ENCODE results near the gene TNNC2. TPM values are rescaled to one million over a fixed set of nuclear protein-coding genes. Genes with fewer than 3 reads are reported as not detected.
A peak's percentile ranks its signal among the peaks of the same experiment; 100 is the strongest.

Gene TNNC2
- total RNA-seq, 2 experiments from 2014 or later, result not detected

DNA sequence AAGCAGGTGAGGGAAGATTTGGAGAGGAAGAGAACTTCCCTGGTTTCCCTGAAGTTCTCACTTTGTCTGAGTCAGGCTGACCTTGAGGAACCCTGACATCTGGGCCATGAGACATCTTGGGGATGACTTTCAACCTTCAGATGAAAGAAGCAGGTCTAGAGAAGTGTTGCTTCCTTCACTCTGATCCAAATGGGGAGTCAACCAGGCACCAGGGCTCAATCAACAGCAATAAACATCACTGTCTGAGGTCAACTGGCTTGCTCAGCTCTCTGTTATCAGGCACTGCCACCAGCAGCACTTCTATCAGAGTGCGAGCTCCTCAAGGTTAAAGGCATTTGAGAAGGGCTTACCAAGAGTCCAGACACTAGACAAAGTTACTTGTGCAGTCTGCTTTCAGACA is 23.8 kb upstream of the TNNC2 start:
- Mint-ChIP-seq H3K9me3 (no peaks in the 10 kb centered on the region), H3K4me1 (ENCODE audit: low read depth) (peaks cover 24% of the 10 kb centered on the region), H3K27me3 (no peaks in the 10 kb centered on the region), H3K27ac (no peak overlapping the region), H3K36me3 (ENCODE audit: low read depth) (peaks cover 17% of the 10 kb centered on the region), H3K4me3 (no peak overlapping the region)
- TF ChIP-seq, protein P1, sequence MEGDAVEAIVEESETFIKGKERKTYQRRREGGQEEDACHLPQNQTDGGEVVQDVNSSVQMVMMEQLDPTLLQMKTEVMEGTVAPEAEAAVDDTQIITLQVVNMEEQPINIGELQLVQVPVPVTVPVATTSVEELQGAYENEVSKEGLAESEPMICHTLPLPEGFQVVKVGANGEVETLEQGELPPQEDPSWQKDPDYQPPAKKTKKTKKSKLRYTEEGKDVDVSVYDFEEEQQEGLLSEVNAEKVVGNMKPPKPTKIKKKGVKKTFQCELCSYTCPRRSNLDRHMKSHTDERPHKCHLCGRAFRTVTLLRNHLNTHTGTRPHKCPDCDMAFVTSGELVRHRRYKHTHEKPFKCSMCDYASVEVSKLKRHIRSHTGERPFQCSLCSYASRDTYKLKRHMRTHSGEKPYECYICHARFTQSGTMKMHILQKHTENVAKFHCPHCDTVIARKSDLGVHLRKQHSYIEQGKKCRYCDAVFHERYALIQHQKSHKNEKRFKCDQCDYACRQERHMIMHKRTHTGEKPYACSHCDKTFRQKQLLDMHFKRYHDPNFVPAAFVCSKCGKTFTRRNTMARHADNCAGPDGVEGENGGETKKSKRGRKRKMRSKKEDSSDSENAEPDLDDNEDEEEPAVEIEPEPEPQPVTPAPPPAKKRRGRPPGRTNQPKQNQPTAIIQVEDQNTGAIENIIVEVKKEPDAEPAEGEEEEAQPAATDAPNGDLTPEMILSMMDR (IDR thresholded peaks at IDR 0.05), result no peak
- DNase-seq, result no peak
- intact Hi-C loops (cut with micrococcal nuclease), result no loop called here
- POLR2A ChIA-PET, result no interaction called here
- ATAC-seq, result no peak
- CTCF ChIA-PET, result no interaction called here

DNA sequence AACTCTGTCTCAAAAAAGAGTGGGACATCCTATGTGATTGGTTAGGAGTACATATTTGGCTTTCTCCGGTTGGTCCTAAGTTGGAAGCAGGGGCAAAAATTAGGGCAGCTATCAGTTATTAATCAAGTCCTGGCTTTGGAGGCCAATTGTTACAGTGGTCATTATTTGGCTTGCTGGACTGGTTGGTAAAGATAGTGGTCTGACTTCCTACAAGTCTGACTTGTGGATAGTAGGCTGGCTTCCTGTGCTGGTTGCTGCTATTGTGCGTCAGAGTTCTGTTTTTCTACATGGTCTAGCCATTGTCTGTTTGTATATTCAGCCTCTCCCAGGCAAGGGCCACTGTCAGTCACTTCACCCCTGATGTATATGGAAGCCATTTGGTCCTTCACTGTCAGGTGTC is 23.1 kb upstream of the TNNC2 start:
- ATAC-seq (no peak), DNase-seq (no peak)
- intact Hi-C loops (cut with micrococcal nuclease), result no loop called here
- CTCF ChIA-PET, result no interaction called here
- no peak overlapping the region for H3K27ac Mint-ChIP-seq
- TF ChIP-seq, protein P1 (IDR thresholded peaks at IDR 0.05), result no peak
- peaks cover 19% of the 10 kb centered on the region for H3K4me1 Mint-ChIP-seq (ENCODE audit: low read depth)
- H3K36me3 Mint-ChIP-seq (ENCODE audit: low read depth), result peaks cover 17% of the 10 kb centered on the region
- POLR2A ChIA-PET, result interaction anchor here (1.3 kb wide), 1 partner anchor 121 kb away, joined by 3 read pairs; no protein-coding TSS in a partner anchor
- no peak overlapping the region for H3K4me3 Mint-ChIP-seq
- H3K27me3 Mint-ChIP-seq, result no peaks in the 10 kb centered on the region
- no peaks in the 10 kb centered on the region for H3K9me3 Mint-ChIP-seq

DNA sequence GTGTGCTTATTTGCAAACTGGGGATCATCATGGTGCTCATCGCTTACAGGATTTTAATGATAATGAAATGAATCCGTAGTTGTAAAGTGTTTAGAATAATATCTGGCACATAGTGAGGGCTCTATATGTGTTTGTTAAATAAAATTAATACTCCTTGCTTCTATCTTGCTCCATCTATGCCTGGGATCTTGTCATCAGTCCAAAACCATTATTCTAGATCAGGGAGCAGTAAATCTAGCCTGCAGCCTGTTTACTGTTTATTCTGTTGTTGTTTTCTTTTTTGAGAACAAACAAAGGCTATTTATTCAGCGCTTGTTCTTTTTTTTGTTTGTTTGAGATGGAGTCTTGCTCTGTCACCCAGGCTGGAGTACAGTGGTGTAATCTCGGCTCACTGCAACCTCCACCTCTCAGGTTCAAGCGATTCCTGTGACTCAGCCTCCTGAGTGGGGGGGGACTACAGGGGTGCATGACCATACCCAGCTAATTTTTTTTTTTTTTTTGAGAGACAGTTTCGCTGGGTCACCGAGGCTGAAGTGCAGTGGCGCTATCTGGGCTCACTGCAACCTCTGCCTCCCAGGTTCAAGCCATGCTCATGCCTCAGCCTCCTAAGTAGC is 22.0 kb upstream of the TNNC2 start:
- no peak overlapping the region for H3K4me3 Mint-ChIP-seq
- CTCF ChIA-PET, result no interaction called here

DNA sequence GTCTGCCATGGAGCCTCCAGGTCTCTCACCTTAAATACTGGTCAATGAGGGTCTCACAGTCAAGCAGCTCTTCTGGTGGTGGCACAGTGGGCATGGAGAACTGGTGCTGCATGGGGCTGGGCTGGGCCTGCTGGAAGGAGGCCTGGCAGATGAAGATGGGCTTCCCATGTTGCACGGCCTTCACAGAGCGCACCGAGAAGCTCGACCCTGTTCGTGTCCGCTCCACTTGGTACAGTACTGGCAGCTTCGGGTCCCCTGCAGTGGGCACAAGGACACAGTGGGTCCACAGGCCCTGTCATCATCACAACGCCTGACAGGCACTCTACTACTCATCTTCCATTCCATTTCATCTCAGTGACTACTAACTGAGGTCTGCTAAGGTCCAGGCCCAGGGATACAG is 21.3 kb upstream of the TNNC2 start:
- no peaks in the 10 kb centered on the region for H3K9me3 Mint-ChIP-seq
- no peak for ATAC-seq
- TF ChIP-seq, protein P1 (IDR thresholded peaks at IDR 0.05), result no peak
- H3K4me3 Mint-ChIP-seq, result no peak overlapping the region
- no peaks in the 10 kb centered on the region for H3K27me3 Mint-ChIP-seq
- H3K27ac Mint-ChIP-seq, result no peak overlapping the region
- ChIA-PET POLR2A (interaction anchor here (2.2 kb wide), 1 partner anchor 9 kb away, joined by 6 read pairs; the partner anchor contains the start of genes ACOT8 and ZSWIM3), CTCF (interaction anchor here (0.9 to 1.0 kb wide), 2 partner anchors 14 to 16 kb away, joined by 3 to 5 read pairs; no protein-coding TSS in a partner anchor)
- H3K36me3 Mint-ChIP-seq (ENCODE audit: low read depth), result peaks cover 20% of the 10 kb centered on the region
- H3K4me1 Mint-ChIP-seq (ENCODE audit: low read depth), result peaks cover 4% of the 10 kb centered on the region
- DNase-seq, result no peak
- intact Hi-C loops (cut with micrococcal nuclease), result no loop called here

More for the DNA sequence above, 22.0 kb upstream of the TNNC2 start:
- intact Hi-C loops (cut with micrococcal nuclease), result no loop called here
- no peak for ATAC-seq
- H3K36me3 Mint-ChIP-seq (ENCODE audit: low read depth), result peaks cover 21% of the 10 kb centered on the region
- no peaks in the 10 kb centered on the region for H3K27me3 Mint-ChIP-seq
- POLR2A ChIA-PET, result interaction anchor here (1.3 to 2.2 kb wide), 2 partner anchors 9 to 122 kb away, joined by 3 to 6 read pairs; partner anchors contain the start of genes ACOT8 and ZSWIM3
- H3K4me1 Mint-ChIP-seq (ENCODE audit: low read depth), result peaks cover 9% of the 10 kb centered on the region
- H3K27ac Mint-ChIP-seq, result peak overlapping the region; percentile 11
- no peaks in the 10 kb centered on the region for H3K9me3 Mint-ChIP-seq
- TF ChIP-seq, protein P1 (IDR thresholded peaks at IDR 0.05), result no peak
- no peak for DNase-seq

DNA sequence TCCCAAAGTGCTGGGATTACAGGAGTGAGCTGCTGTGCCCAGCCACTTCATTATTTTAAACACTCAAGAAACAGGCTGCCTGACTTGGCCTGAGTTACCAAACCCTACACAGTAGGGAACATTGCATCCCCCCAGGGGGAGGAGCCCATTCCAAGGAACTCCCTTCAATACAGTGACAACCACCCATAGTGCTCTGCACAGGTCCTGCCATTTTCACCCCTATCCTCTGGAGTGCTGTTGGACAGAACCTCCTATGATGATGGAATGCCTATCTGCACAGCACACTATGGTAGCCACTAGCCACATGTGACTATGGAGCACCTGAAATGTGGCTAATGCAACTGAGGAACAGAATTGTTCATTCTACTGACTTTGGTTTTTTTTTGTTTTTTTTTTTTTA is 18.3 kb upstream of the TNNC2 start:
- DNase-seq (no peak), ATAC-seq (no peak)
- ChIA-PET CTCF (interaction anchor here (1.1 kb wide), 1 partner anchor 46 kb away, joined by 4 read pairs; no protein-coding TSS in a partner anchor), POLR2A (no interaction called here)
- H3K4me3 Mint-ChIP-seq, result no peak overlapping the region
- H3K9me3 Mint-ChIP-seq, result no peaks in the 10 kb centered on the region
- H3K27ac Mint-ChIP-seq, result no peak overlapping the region
- peaks cover 4% of the 10 kb centered on the region for H3K4me1 Mint-ChIP-seq (ENCODE audit: low read depth)
- intact Hi-C loops (cut with micrococcal nuclease), result no loop called here
- H3K27me3 Mint-ChIP-seq, result no peaks in the 10 kb centered on the region
- TF ChIP-seq, protein P1 (IDR thresholded peaks at IDR 0.05), result no peak
- peaks cover 15% of the 10 kb centered on the region for H3K36me3 Mint-ChIP-seq (ENCODE audit: low read depth)
